ENCODE measurements around the gene PRKAG3.

Gene PRKAG3

GRCh38 chr2:218831378-218831990, at the start of gene PRKAG3:
Gene PRKAG3, minus strand, starts transcription at chr2:218831803.
- DNase-seq, result no peak

- no peak for DNase-seq
These were observed 49.4 kb upstream of the PRKAG3 start for GRCh38 chr2:218880859-218881594.

- no peak for DNase-seq
These were observed 48.7 kb upstream of the PRKAG3 start, which contains the start of gene WNT10A for GRCh38 chr2:218880102-218880858. Gene WNT10A, plus strand, starts transcription at chr2:218880852. Its CDS starts 144 bp downstream, at chr2:218880996.

- DNase-seq, result no peak
These were observed 48.1 kb upstream of the PRKAG3 start for GRCh38 chr2:218879776-218880101.

- DNase-seq, result no peak
These were observed 47.5 kb upstream of the PRKAG3 start for GRCh38 chr2:218878926-218879761.

- DNase-seq, result no peak
These were observed 46.9 kb upstream of the PRKAG3 start for GRCh38 chr2:218878486-218878885.

GRCh38 chr2:218877891-218878290, 46.3 kb upstream of the PRKAG3 start:
- DNase-seq, result no peak

- no peak for DNase-seq
These were observed 45.7 kb upstream of the PRKAG3 start for GRCh38 chr2:218877331-218877730.

- peak; percentile 45 to 64 for DNase-seq
These were observed 45.1 kb upstream of the PRKAG3 start for GRCh38 chr2:218876562-218877219.

- DNase-seq, result no peak
These were observed 44.2 kb upstream of the PRKAG3 start for GRCh38 chr2:218875692-218876246.

- no peak for DNase-seq
These were observed 42.0 kb upstream of the PRKAG3 start for GRCh38 chr2:218873359-218874194.

- no peak for DNase-seq
These were observed 41.2 kb upstream of the PRKAG3 start for GRCh38 chr2:218872645-218873358.

- DNase-seq, result no peak
These were observed 40.0 kb upstream of the PRKAG3 start for GRCh38 chr2:218871345-218872302.

GRCh38 chr2:218870984-218871344, 39.4 kb upstream of the PRKAG3 start:
- DNase-seq, result no peak

GRCh38 chr2:218869064-218869463, 37.5 kb upstream of the PRKAG3 start:
- DNase-seq, result no peak

- no peak for DNase-seq
These were observed 36.3 kb upstream of the PRKAG3 start for GRCh38 chr2:218867900-218868299.

- no peak for DNase-seq
These were observed 34.4 kb upstream of the PRKAG3 start for GRCh38 chr2:218865999-218866398.

- no peak for DNase-seq
These were observed 33.8 kb upstream of the PRKAG3 start for GRCh38 chr2:218865396-218865795.

- DNase-seq, result no peak
These were observed 31.5 kb upstream of the PRKAG3 start for GRCh38 chr2:218863021-218863520.
